H1 (cell line): ENCODE measurements around the gene PSORS1C2. TPM values are rescaled to one million over a fixed set of nuclear protein-coding genes. Genes with fewer than 3 reads are reported as not detected.

ENCODE experiments used
- CTCF ChIA-PET: fragments of 300-600 bp; sonication (Branson Sonifier 250); formaldehyde crosslinking; loops from one replicate; lab custom pipeline; 2021; ENCODE audit not compliant: partially characterized antibody; lab: Charles Lee
- POLR2A ChIA-PET: fragments of 300-600 bp; sonication (Branson Sonifier 250); formaldehyde crosslinking; loops from one replicate; lab custom pipeline; 2021; ENCODE audit warnings: inconsistent platforms; ENCODE audit not compliant: partially characterized antibody; lab: Charles Lee
- DNase-seq, 2 experiments: peaks; one replicate each; pipeline versions ENCODE4 v3.0.0 to v3.0.0-alpha.2; 2010 to 2022; ENCODE audit warnings: low spot score in 2 of 2, low read depth in 1 of 2, mixed read lengths in 1 of 2
- FAIRE-seq: peaks from 2 replicates; lab custom pipeline; 2011; peaks lifted over from hg19 to GRCh38; lab: Jason Lieb, UNC
- H2AFZ ChIP-seq: 2 replicates; pipeline ENCODE4 v1.8.1; 2012; ENCODE audit warnings: low read length, inconsistent platforms
- H2AK5ac ChIP-seq: 2 replicates; pipeline ENCODE4 v1.6.1; 2013; ENCODE audit warnings: low read depth, low read length
- H2BK120ac ChIP-seq: replicated peaks from 2 replicates; pipeline ENCODE3; 2013; ENCODE audit warnings: low read depth, low read length, inconsistent platforms
- H2BK12ac ChIP-seq: 2 replicates; pipeline ENCODE4 v1.6.1; 2013; ENCODE audit warnings: low read depth, low read length
- H2BK15ac ChIP-seq: 2 replicates; pipeline ENCODE4 v1.6.1; 2013; ENCODE audit warnings: low read length
- H2BK20ac ChIP-seq: 2 replicates; pipeline ENCODE4 v1.6.1; 2013; ENCODE audit warnings: low read length
- H2BK5ac ChIP-seq: 2 replicates; pipeline ENCODE4 v1.6.1; 2013; ENCODE audit warnings: low read depth, low read length
- H3K14ac ChIP-seq: 2 replicates; pipeline ENCODE4 v1.6.1; 2013; ENCODE audit warnings: inconsistent platforms; ENCODE audit not compliant: insufficient read length
- H3K18ac ChIP-seq: 2 replicates; pipeline ENCODE4 v1.6.1; 2013; ENCODE audit warnings: low read length; ENCODE audit errors: extremely low read depth
- H3K23ac ChIP-seq: 2 replicates; pipeline ENCODE4 v1.6.1; 2013; ENCODE audit warnings: inconsistent platforms; ENCODE audit not compliant: insufficient read length
- H3K23me2 ChIP-seq: 2 replicates; pipeline ENCODE4 v1.6.1; 2013; ENCODE audit warnings: low read depth, low read length
- H3K27ac ChIP-seq: 2 replicates; pipeline ENCODE4 v1.6.1; 2011; ENCODE audit warnings: low read depth, low read length, inconsistent platforms
- H3K27me3 ChIP-seq, 4 experiments: replicated peaks in 1 of 4; 1 replicate in 1 of 4; 2 replicates in 3 of 4; pipeline versions ENCODE4 v1.6.1 to v1.8.1; 2011 to 2013; ENCODE audit warnings: low read length in 3 of 4, mild to moderate bottlenecking in 3 of 4, inconsistent platforms in 2 of 4, mixed read lengths in 2 of 4, moderate library complexity in 1 of 4; ENCODE audit not compliant: control insufficient read depth in 3 of 4, insufficient read depth in 3 of 4; ENCODE audit errors: extremely low read depth in 1 of 4
- H3K36me3 ChIP-seq, 4 experiments: 2 replicates each; pipeline versions ENCODE4 v1.6.1 to v1.8.1; 2011 to 2013; ENCODE audit warnings: mild to moderate bottlenecking in 4 of 4, low read length in 3 of 4, moderate library complexity in 2 of 4, control low read depth in 1 of 4, inconsistent platforms in 1 of 4; ENCODE audit not compliant: insufficient read depth in 4 of 4, control insufficient read depth in 2 of 4
- H3K4ac ChIP-seq: replicated peaks from 2 replicates; pipeline ENCODE3; 2013; ENCODE audit warnings: low read length, low read depth, mixed read lengths, inconsistent platforms; ENCODE audit not compliant: insufficient read length
- H3K4me1 ChIP-seq, 4 experiments: replicated peaks in 1 of 4; 1 replicate in 1 of 4; 2 replicates in 3 of 4; pipeline versions ENCODE4 v1.6.1 to v1.8.1; 2011 to 2013; ENCODE audit warnings: low read length in 3 of 4, inconsistent platforms in 2 of 4, mixed read lengths in 1 of 4; ENCODE audit not compliant: insufficient read depth in 4 of 4, control insufficient read depth in 3 of 4
- H3K4me2 ChIP-seq, 2 experiments: 2 replicates each; pipeline versions ENCODE4 v1.6.1 to v1.8.1; 2011 to 2013; ENCODE audit warnings: low read depth in 2 of 2, low read length in 2 of 2, control low read depth in 1 of 2, inconsistent platforms in 1 of 2, mild to moderate bottlenecking in 1 of 2; ENCODE audit not compliant: insufficient read depth in 1 of 2
- H3K4me3 ChIP-seq, 4 experiments: fragments of 200-600, 300-600 bp in 1 of 4; sonication (generic), shearing (Covaris generic), sonication (Bioruptor Twin) in 1 of 4; 2 replicates each; pipeline versions ENCODE4 v1.5.1 to v1.8.1; 2011 to 2016; ENCODE audit warnings: low read length in 4 of 4, low read depth in 3 of 4, control low read depth in 2 of 4, inconsistent platforms in 2 of 4, mild to moderate bottlenecking in 2 of 4, mixed read lengths in 1 of 4, moderate library complexity in 1 of 4; ENCODE audit not compliant: insufficient read depth in 2 of 4; ENCODE audit errors: extremely low read depth in 1 of 4
- H3K56ac ChIP-seq: replicated peaks from 2 replicates; pipeline ENCODE3; 2013; ENCODE audit warnings: low read depth, mild to moderate bottlenecking, mixed read lengths, low read length, inconsistent platforms; ENCODE audit not compliant: insufficient read length
- H3K79me1 ChIP-seq: 2 replicates; pipeline ENCODE4 v1.6.1; 2013; ENCODE audit warnings: low read depth, low read length, control low read depth
- H3K79me2 ChIP-seq, 2 experiments: 2 replicates each; pipeline versions ENCODE4 v1.6.1 to v1.8.1; 2012 to 2013; ENCODE audit warnings: low read length in 2 of 2, mild to moderate bottlenecking in 2 of 2, inconsistent platforms in 1 of 2; ENCODE audit not compliant: insufficient read depth in 2 of 2, control insufficient read depth in 1 of 2
- H3K9ac ChIP-seq, 4 experiments: replicated peaks in 1 of 4; 1 replicate in 1 of 4; 2 replicates in 3 of 4; pipeline versions ENCODE4 v1.6.1 to v1.8.1; 2011 to 2013; ENCODE audit warnings: low read depth in 3 of 4, low read length in 3 of 4, control low read depth in 2 of 4, mild to moderate bottlenecking in 2 of 4, moderate library complexity in 2 of 4, inconsistent platforms in 1 of 4; ENCODE audit errors: extremely low read depth in 1 of 4
- H3K9me3 ChIP-seq, 2 experiments: 2 replicates each; pipeline versions ENCODE4 v1.6.1 to v1.8.1; 2012 to 2013; ENCODE audit warnings: mild to moderate bottlenecking in 2 of 2, moderate library complexity in 2 of 2, control low read depth in 1 of 2, inconsistent platforms in 1 of 2, low read depth in 1 of 2, low read length in 1 of 2, mixed read lengths in 1 of 2; ENCODE audit not compliant: insufficient read depth in 2 of 2
- H4K20me1 ChIP-seq, 2 experiments: replicated peaks in 1 of 2; 2 replicates each; pipeline versions ENCODE3 to v1.8.1; 2011 to 2013; ENCODE audit warnings: inconsistent platforms in 2 of 2, low read length in 2 of 2, mild to moderate bottlenecking in 1 of 2; ENCODE audit not compliant: insufficient read depth in 2 of 2, control insufficient read depth in 1 of 2
- H4K5ac ChIP-seq: 2 replicates; pipeline ENCODE4 v1.6.1; 2013; ENCODE audit warnings: low read length, low read depth, mixed read lengths, inconsistent platforms; ENCODE audit not compliant: insufficient read length
- H4K8ac ChIP-seq: 2 replicates; pipeline ENCODE4 v1.8.0; 2013; ENCODE audit warnings: mild to moderate bottlenecking, moderate library complexity, low read length, inconsistent platforms; ENCODE audit not compliant: insufficient read depth; ENCODE audit errors: extremely low read depth
- H4K91ac ChIP-seq: replicated peaks from 2 replicates; pipeline ENCODE3; 2013; ENCODE audit warnings: low read length, mixed read lengths, inconsistent platforms; ENCODE audit not compliant: insufficient read length
- ASH2L ChIP-seq: fragments of 200-600, 300-600 bp; sonication (generic); IDR thresholded peaks from one replicate; pipeline ENCODE4 v1.7.1; 2017; ENCODE audit warnings: low read length
- GTF2F1 ChIP-seq: IDR thresholded peaks from 2 replicates; pipeline ENCODE4 v1.6.1; 2012; ENCODE audit warnings: low read depth, low read length, improper control_type of control experiment, borderline replicate concordance
- WGBS, 2 experiments: shearing (Covaris generic) in 1 of 2; methylation state at CpG; one replicate each; pipeline versions ENCODE4 v1.1.6 to v1.1.7; 2013 to 2015; ENCODE audit warnings: low lambda C conversion rate in 2 of 2, mixed read lengths in 2 of 2, inconsistent platforms in 1 of 2, low coverage in 1 of 2, missing lambda C conversion rate in 1 of 2; ENCODE audit not compliant: insufficient replicate concordance in 2 of 2, insufficient coverage in 1 of 2, insufficient read length in 1 of 2; ENCODE audit errors: extremely low coverage in 1 of 2, missing lambda C conversion rate in 1 of 2; 5-methylcytosine and 5-hydroxymethylcytosine counted together
- polyA plus RNA-seq, 7 experiments: library from polyadenylated mRNA; depleted of rRNA in 3 of 7; stranded (reverse) in 5 of 7; unstranded in 2 of 7; fragments of >200 nt in 5 of 7; fragments of 200-250 nt in 2 of 7; gene quantifications; 1 replicate in 5 of 7; 2 replicates in 1 of 7; 4 replicates in 1 of 7; pipeline versions ENCODE4 v1.2.1 to v1.2.3, GENCODE V29; 2011 to 2013; ENCODE audit warnings: missing spikeins in 2 of 7, mixed read lengths in 2 of 7
- total RNA-seq: library from RNA; stranded (reverse); fragmentation: NEBNext Ultra II Directional; extraction: Animal tissue kit (Norgen Biotek cat#: 25700); gene quantifications from 2 replicates; pipeline ENCODE4 v1.2.1, GENCODE V29; 2021

The PSORS1C2 gene
- total and polyA plus RNA-seq, 2 of the 8 experiments (the other 6 are each of a cell fraction or from before 2014, with no cell fraction given) = 0.11 TPM; not detected in 1

- POLR2A ChIA-PET = no interaction called here
Observed at GRCh38 chr6:31096656-31097055, 42.2 kb downstream of the PSORS1C2 start.

More at GRCh38 chr6:31096656-31097055, 42.2 kb downstream of the PSORS1C2 start:
- Histone ChIP-seq H2BK120ac (no peak overlapping the region), H2BK12ac (no peak overlapping the region), H4K8ac (no peak overlapping the region), H3K18ac (no peak overlapping the region; the same call in 1 of the 2 replicates), H2BK5ac (no peak overlapping the region), H3K27me3 (no peaks in the 10 kb centered on the region), H3K4me2 (no peak overlapping the region), H4K20me1 (no peaks in the 10 kb centered on the region), H3K4me1 (peaks cover 0 to 3% (median 0%) of the 10 kb centered on the region in 4 experiments; a peak in 3 of 7 replicates), H3K79me1 (no peaks in the 10 kb centered on the region), H3K79me2 (no peaks in the 10 kb centered on the region), H3K9me3 (no peaks in the 10 kb centered on the region), H3K36me3 (no peaks in the 10 kb centered on the region), H3K9ac (no peak overlapping the region), H3K23ac (no peak overlapping the region), H2BK20ac (no peak overlapping the region), H4K5ac (no peak overlapping the region), H3K23me2 (no peaks in the 10 kb centered on the region), H3K56ac (no peak overlapping the region), H2BK15ac (no peak overlapping the region), H3K4me3 (no peak overlapping the region), H3K27ac (no peak overlapping the region), H2AK5ac (no peak overlapping the region), H3K4ac (no peak overlapping the region), H3K14ac (no peak overlapping the region), H4K91ac (no peak overlapping the region), H2AFZ (no peak overlapping the region)
- CTCF ChIA-PET = interaction anchor here (0.5 to 1.4 kb wide), 7 partner anchors 9 to 1271 kb away, joined by 3 to 7 read pairs (median 4); no protein-coding TSS in a partner anchor
- WGBS, 2 experiments = 85% methylated on average over 5 of the region's 5 CpGs; no CpG with 5 or more reads in 1 of the 2 experiments
- no peak for FAIRE-seq
- TF ChIP-seq ASH2L (no peak), GTF2F1 (no peak)
- no peak for DNase-seq
